OCI-LY3 (cell line): ENCODE measurements around the gene CACNA1F.

Source experiments
- CTCF ChIP-seq: fragments of 200-600, 300-600 bp; sonication (generic); IDR thresholded peaks from 2 replicates; pipeline ENCODE4 v1.5.1; 2014; ENCODE audit warnings: antibody characterized with exemption, low read length, low read depth
- EZH2phosphoT487 ChIP-seq: fragments of 200-600 bp; shearing (Covaris generic); IDR thresholded peaks from 2 replicates; pipeline ENCODE4 v1.6.1; 2018; ENCODE audit warnings: antibody characterized with exemption, mixed run types, low read depth

- TF ChIP-seq CTCF (no peak), EZH2phosphoT487 (no peak)
These were observed 16.9 kb upstream of the CACNA1F start for GRCh38 chrX:49250066-49250465.
